Measurements from ENCODE around the gene RCAN3.

- TF ChIP-seq POLR2AphosphoS5 (IDR thresholded peaks at IDR 0.05; ENCODE audit: low read length) (no peak), CTCF (IDR thresholded peaks at IDR 0.05 in 2 of 3, conservative IDR thresholded peaks at IDR 0.05 in 1 of 3; ENCODE audit: control insufficient read depth in 2 of 3, extremely low read depth in 1 of 3, insufficient read depth in 1 of 3, low read depth in 3 of 3, low read length in 3 of 3) (no peak), FOXM1 (IDR thresholded peaks at IDR 0.05; ENCODE audit: low read depth, low read length) (no peak), SRF (IDR thresholded peaks at IDR 0.05; ENCODE audit: low read depth in 2 of 2, low read length in 2 of 2) (no peak), STAT1 (conservative IDR thresholded peaks at IDR 0.05) (no peak), POLR2A (IDR thresholded peaks at IDR 0.05; ENCODE audit: low read depth, low read length) (no peak), TARDBP (IDR thresholded peaks at IDR 0.05; ENCODE audit: borderline replicate concordance) (no peak), YY1 (IDR thresholded peaks at IDR 0.05; ENCODE audit: low read depth, low read length) (no peak), EZH2 (IDR thresholded peaks at IDR 0.05; ENCODE audit: borderline replicate concordance, control insufficient read depth, low read depth, low read length) (no peak), HDGF (IDR thresholded peaks at IDR 0.05) (no peak)
Measured at GRCh38 chr1:24562625-24563024, 60.0 kb downstream of the RCAN3 start.

Measured in GM12878 (cell line).